ES-I3 (cell line): ENCODE measurements around the gene PHLDB1.

ENCODE experiments used
- H3K36me3 ChIP-seq: 2 replicates; pipeline ENCODE4 v1.6.1; 2013; ENCODE audit warnings: mild to moderate bottlenecking, low read length, control low read depth, moderate library complexity; ENCODE audit not compliant: insufficient read depth
- H3K4me1 ChIP-seq: 2 replicates; pipeline ENCODE4 v1.6.1; 2013; ENCODE audit warnings: mild to moderate bottlenecking, control low read depth, low read length; ENCODE audit not compliant: insufficient read depth
- H3K9ac ChIP-seq: 2 replicates; pipeline ENCODE4 v1.6.1; 2013; ENCODE audit warnings: low read depth, mild to moderate bottlenecking, low read length, moderate library complexity
- H3K9me3 ChIP-seq: 2 replicates; pipeline ENCODE4 v1.6.1; 2013; ENCODE audit warnings: mild to moderate bottlenecking, low read length, moderate library complexity; ENCODE audit not compliant: control insufficient read depth, insufficient read depth

Gene PHLDB1

GRCh38 chr11:118633979-118634378 lies 26.6 kb downstream of the PHLDB1 start:
- Histone ChIP-seq H3K4me1 (peaks cover 23% of the 10 kb centered on the region), H3K9ac (peak overlapping the region; percentile 47), H3K9me3 (no peaks in the 10 kb centered on the region), H3K36me3 (no peaks in the 10 kb centered on the region; the same call in 1 of the 2 replicates)

- H3K36me3 ChIP-seq = no peaks in the 10 kb centered on the region; the same call in 1 of the 2 replicates
- peak overlapping the region; percentile 47 for H3K9ac ChIP-seq
Observed at GRCh38 chr11:118634431-118635236, 27.2 kb downstream of the PHLDB1 start.

GRCh38 chr11:118635237-118635591 lies 27.8 kb downstream of the PHLDB1 start:
- no peaks in the 10 kb centered on the region; the same call in 1 of the 2 replicates for H3K36me3 ChIP-seq
- peak overlapping the region; percentile 47 for H3K9ac ChIP-seq
- peaks cover 23% of the 10 kb centered on the region for H3K4me1 ChIP-seq
- H3K9me3 ChIP-seq = no peaks in the 10 kb centered on the region

More at GRCh38 chr11:118634431-118635236, 27.2 kb downstream of the PHLDB1 start:
- H3K9me3 ChIP-seq = no peaks in the 10 kb centered on the region
- peaks cover 23% of the 10 kb centered on the region for H3K4me1 ChIP-seq

- Histone ChIP-seq H3K9me3 (no peaks in the 10 kb centered on the region), H3K9ac (peak overlapping the region; percentile 47), H3K4me1 (peaks cover 23% of the 10 kb centered on the region), H3K36me3 (no peaks in the 10 kb centered on the region; the same call in 1 of the 2 replicates)
Observed at GRCh38 chr11:118635642-118636041, 28.2 kb downstream of the PHLDB1 start.

GRCh38 chr11:118636569-118637290 lies 29.3 kb downstream of the PHLDB1 start:
- Histone ChIP-seq H3K4me1 (peaks cover 23% of the 10 kb centered on the region), H3K36me3 (no peaks in the 10 kb centered on the region; the same call in 1 of the 2 replicates), H3K9ac (no peak overlapping the region), H3K9me3 (no peaks in the 10 kb centered on the region)

- Histone ChIP-seq H3K4me1 (peaks cover 17% of the 10 kb centered on the region), H3K9me3 (no peaks in the 10 kb centered on the region), H3K9ac (no peak overlapping the region), H3K36me3 (no peaks in the 10 kb centered on the region; the same call in 1 of the 2 replicates)
Observed at GRCh38 chr11:118638726-118639125, 31.3 kb downstream of the PHLDB1 start.

- H3K36me3 ChIP-seq = no peaks in the 10 kb centered on the region; the same call in 1 of the 2 replicates
Observed at GRCh38 chr11:118639899-118640298, 32.5 kb downstream of the PHLDB1 start.

GRCh38 chr11:118640332-118641154 lies 33.1 kb downstream of the PHLDB1 start:
- peaks cover 8% of the 10 kb centered on the region; the same call in 1 of the 2 replicates for H3K4me1 ChIP-seq
- no peaks in the 10 kb centered on the region for H3K9me3 ChIP-seq
- no peak overlapping the region for H3K9ac ChIP-seq
- no peaks in the 10 kb centered on the region; the same call in 1 of the 2 replicates for H3K36me3 ChIP-seq

More at GRCh38 chr11:118639899-118640298, 32.5 kb downstream of the PHLDB1 start:
- Histone ChIP-seq H3K4me1 (peaks cover 9% of the 10 kb centered on the region; the same call in 1 of the 2 replicates), H3K9me3 (no peaks in the 10 kb centered on the region), H3K9ac (no peak overlapping the region)

- H3K9me3 ChIP-seq = no peaks in the 10 kb centered on the region
- H3K36me3 ChIP-seq = no peaks in the 10 kb centered on the region; the same call in 1 of the 2 replicates
- H3K9ac ChIP-seq = no peak overlapping the region
- no peaks in the 10 kb centered on the region for H3K4me1 ChIP-seq
Observed at GRCh38 chr11:118641397-118642019, 34.1 kb downstream of the PHLDB1 start.

- H3K4me1 ChIP-seq = no peaks in the 10 kb centered on the region
- peaks cover 4% of the 10 kb centered on the region for H3K36me3 ChIP-seq
- H3K9ac ChIP-seq = no peak overlapping the region
- no peaks in the 10 kb centered on the region for H3K9me3 ChIP-seq
Observed at GRCh38 chr11:118643142-118643994, 36.0 kb downstream of the PHLDB1 start.

- H3K4me1 ChIP-seq = no peaks in the 10 kb centered on the region
- H3K36me3 ChIP-seq = peaks cover 4% of the 10 kb centered on the region
- H3K9me3 ChIP-seq = no peaks in the 10 kb centered on the region
- no peak overlapping the region for H3K9ac ChIP-seq
Observed at GRCh38 chr11:118643995-118644345, 36.6 kb downstream of the PHLDB1 start.

GRCh38 chr11:118644496-118644895 lies 37.1 kb downstream of the PHLDB1 start:
- H3K4me1 ChIP-seq = no peaks in the 10 kb centered on the region
- H3K9ac ChIP-seq = no peak overlapping the region
- no peaks in the 10 kb centered on the region for H3K9me3 ChIP-seq
- peaks cover 4% of the 10 kb centered on the region; the same call in 1 of the 2 replicates for H3K36me3 ChIP-seq
